Measurements from ENCODE around the gene DYNC1I1. TPM values are rescaled to one million over a fixed set of nuclear protein-coding genes. Genes with fewer than 3 reads are reported as not detected.

DYNC1I1 gene
- total and polyA plus RNA-seq, 4 donors: 0.39 to 7.6 (median 1.5) TPM

DNA sequence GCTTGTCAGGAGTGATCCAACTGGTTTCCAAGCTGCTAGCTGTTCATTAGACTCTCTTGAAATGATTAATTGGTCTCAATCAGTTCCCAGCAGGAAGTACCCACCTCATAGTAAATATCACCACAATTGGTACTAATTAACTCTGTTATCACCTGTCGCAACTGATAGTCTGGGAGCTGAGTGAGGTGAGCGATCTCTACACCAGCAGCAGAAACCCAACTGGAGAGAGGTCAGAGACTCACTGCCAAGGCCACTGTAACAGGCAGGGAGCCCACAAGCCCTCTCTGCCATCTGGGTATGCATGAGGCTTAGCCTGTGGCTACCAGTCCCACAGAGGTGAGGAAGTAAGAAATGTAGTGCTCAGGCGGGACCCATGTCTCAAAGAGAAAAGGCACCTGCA is 245.5 kb downstream of the DYNC1I1 start:
- Histone ChIP-seq H3K36me3 (ENCODE audit: control insufficient read depth in 4 of 4, insufficient read depth in 4 of 4, low read length in 4 of 4) (no peaks in the 10 kb centered on the region), H3K27ac (ENCODE audit: low read depth in 1 of 2, low read length in 1 of 2) (no peak overlapping the region), H3K4me3 (no peak overlapping the region), H3K9me3 (ENCODE audit: control insufficient read depth in 4 of 4, insufficient read depth in 3 of 4, low read length in 3 of 4) (peaks cover 0 to 2% (median 0%) of the 10 kb centered on the region in 4 donors), H3K27me3 (ENCODE audit: control insufficient read depth in 3 of 3, insufficient read depth in 3 of 3, low read length in 2 of 3) (peaks cover 0 to 5% (median 0%) of the 10 kb centered on the region in 3 donors), H3K9ac (ENCODE audit: insufficient read depth in 1 of 2, low read length in 2 of 2) (no peak overlapping the region), H3K4me1 (ENCODE audit: control insufficient read depth in 5 of 5, insufficient read depth in 5 of 5, low read length in 5 of 5) (no peaks in the 10 kb centered on the region)
- DNase-seq: no peak
- TF ChIP-seq, protein P1, sequence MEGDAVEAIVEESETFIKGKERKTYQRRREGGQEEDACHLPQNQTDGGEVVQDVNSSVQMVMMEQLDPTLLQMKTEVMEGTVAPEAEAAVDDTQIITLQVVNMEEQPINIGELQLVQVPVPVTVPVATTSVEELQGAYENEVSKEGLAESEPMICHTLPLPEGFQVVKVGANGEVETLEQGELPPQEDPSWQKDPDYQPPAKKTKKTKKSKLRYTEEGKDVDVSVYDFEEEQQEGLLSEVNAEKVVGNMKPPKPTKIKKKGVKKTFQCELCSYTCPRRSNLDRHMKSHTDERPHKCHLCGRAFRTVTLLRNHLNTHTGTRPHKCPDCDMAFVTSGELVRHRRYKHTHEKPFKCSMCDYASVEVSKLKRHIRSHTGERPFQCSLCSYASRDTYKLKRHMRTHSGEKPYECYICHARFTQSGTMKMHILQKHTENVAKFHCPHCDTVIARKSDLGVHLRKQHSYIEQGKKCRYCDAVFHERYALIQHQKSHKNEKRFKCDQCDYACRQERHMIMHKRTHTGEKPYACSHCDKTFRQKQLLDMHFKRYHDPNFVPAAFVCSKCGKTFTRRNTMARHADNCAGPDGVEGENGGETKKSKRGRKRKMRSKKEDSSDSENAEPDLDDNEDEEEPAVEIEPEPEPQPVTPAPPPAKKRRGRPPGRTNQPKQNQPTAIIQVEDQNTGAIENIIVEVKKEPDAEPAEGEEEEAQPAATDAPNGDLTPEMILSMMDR (IDR thresholded peaks at IDR 0.05; ENCODE audit: control extremely low read depth, extremely low read depth): no peak
- 85 to 95% methylated on average over 3 of the region's 3 CpGs for WGBS, 2 donors
- no peak for ATAC-seq (ENCODE audit: insufficient read depth, low FRiP score)

DNA sequence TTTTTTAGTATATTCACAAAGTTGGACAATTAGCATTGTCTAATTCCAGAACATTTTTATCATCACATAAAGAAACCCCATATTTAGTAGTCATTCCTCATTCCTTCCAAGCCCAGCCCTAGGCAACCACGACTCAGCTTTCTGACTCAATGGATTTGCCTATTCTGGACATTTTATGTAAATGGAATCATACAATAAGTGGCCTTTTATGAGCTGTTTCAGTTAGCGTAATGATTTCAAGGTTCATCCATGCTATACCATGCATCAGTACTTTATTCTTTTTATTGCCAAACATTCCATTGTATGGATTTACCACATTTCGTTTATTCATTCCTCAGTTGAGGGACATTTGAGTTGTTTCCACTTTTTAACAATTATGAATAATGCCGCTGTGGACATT is 249.2 kb downstream of the DYNC1I1 start:
- ATAC-seq (ENCODE audit: insufficient read depth, low FRiP score): no peak

DNA sequence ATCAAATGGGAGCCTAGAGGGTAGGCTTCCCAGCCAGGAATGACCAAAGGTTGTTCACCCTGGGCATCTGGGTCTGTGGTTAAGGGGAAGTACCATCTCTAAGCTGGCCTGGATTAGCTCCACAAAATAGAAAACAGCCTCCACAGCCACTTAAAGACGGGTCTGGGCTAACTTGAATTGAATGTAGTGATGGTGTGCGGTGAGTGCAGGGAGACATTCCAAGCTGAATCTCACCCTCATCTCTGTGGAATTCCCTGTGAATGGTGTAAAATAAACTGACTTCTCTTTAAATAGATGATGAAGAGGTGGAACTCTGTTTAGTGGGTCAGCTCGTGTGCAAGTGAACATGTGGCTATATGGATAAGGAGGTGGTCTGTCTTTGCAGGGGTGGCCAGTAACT is 251.0 kb downstream of the DYNC1I1 start:
- ATAC-seq (ENCODE audit: insufficient read depth, low FRiP score): no peak
- H3K9me3 ChIP-seq (ENCODE audit: control insufficient read depth in 4 of 4, insufficient read depth in 3 of 4, low read length in 3 of 4): no peaks in the 10 kb centered on the region
- TF ChIP-seq, protein P1 (IDR thresholded peaks at IDR 0.05; ENCODE audit: control extremely low read depth, extremely low read depth): no peak
- no peaks in the 10 kb centered on the region for H3K4me1 ChIP-seq (ENCODE audit: control insufficient read depth in 5 of 5, insufficient read depth in 5 of 5, low read length in 5 of 5)
- H3K9ac ChIP-seq (ENCODE audit: insufficient read depth in 1 of 2, low read length in 2 of 2): no peak overlapping the region
- no peaks in the 10 kb centered on the region for H3K36me3 ChIP-seq (ENCODE audit: control insufficient read depth in 4 of 4, insufficient read depth in 4 of 4, low read length in 4 of 4)
- DNase-seq: no peak
- H3K27ac ChIP-seq (ENCODE audit: low read depth in 1 of 2, low read length in 1 of 2): no peak overlapping the region
- 72 to 76% methylated on average over 3 of the region's 3 CpGs for WGBS, 2 donors
- no peak overlapping the region for H3K4me3 ChIP-seq
- no peaks in the 10 kb centered on the region for H3K27me3 ChIP-seq (ENCODE audit: control insufficient read depth in 3 of 3, insufficient read depth in 3 of 3, low read length in 2 of 3)

More for the DNA sequence above, 249.2 kb downstream of the DYNC1I1 start:
- no peak overlapping the region for H3K4me3 ChIP-seq
- no peaks in the 10 kb centered on the region for H3K4me1 ChIP-seq (ENCODE audit: control insufficient read depth in 5 of 5, insufficient read depth in 5 of 5, low read length in 5 of 5)
- peaks cover 0 to 2% (median 0%) of the 10 kb centered on the region in 4 donors for H3K9me3 ChIP-seq (ENCODE audit: control insufficient read depth in 4 of 4, insufficient read depth in 3 of 4, low read length in 3 of 4)
- WGBS, 2 donors: 88 to 91% methylated on average over 4 of the region's 4 CpGs
- no peak for DNase-seq
- TF ChIP-seq, protein P1 (IDR thresholded peaks at IDR 0.05; ENCODE audit: control extremely low read depth, extremely low read depth): no peak
- no peak overlapping the region for H3K9ac ChIP-seq (ENCODE audit: insufficient read depth in 1 of 2, low read length in 2 of 2)
- H3K36me3 ChIP-seq (ENCODE audit: control insufficient read depth in 4 of 4, insufficient read depth in 4 of 4, low read length in 4 of 4): no peaks in the 10 kb centered on the region
- no peak overlapping the region for H3K27ac ChIP-seq (ENCODE audit: low read depth in 1 of 2, low read length in 1 of 2)
- H3K27me3 ChIP-seq (ENCODE audit: control insufficient read depth in 3 of 3, insufficient read depth in 3 of 3, low read length in 2 of 3): no peaks in the 10 kb centered on the region

DNA sequence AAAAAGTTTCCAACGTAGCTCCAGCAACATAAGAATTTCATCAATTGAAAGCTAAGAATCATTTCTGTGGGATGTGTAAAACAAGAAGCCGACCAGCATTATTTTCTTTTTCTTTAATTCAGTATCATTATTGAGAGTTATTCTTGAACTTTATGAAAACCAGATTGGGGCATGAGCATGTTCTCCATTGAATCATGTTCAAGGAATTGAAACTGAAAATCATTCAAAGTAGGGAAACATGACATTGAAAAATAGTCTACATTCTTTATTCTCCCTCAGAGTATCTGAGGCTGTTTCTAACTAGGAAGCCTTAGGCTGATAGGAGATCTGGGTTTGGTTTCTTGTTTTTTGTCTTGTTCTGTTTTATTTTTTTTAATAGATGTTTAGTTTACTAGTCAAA is 253.7 kb downstream of the DYNC1I1 start:
- Histone ChIP-seq H3K4me1 (ENCODE audit: control insufficient read depth in 5 of 5, insufficient read depth in 5 of 5, low read length in 5 of 5) (no peaks in the 10 kb centered on the region), H3K27ac (ENCODE audit: low read depth in 1 of 2, low read length in 1 of 2) (no peak overlapping the region), H3K4me3 (no peak overlapping the region), H3K9me3 (ENCODE audit: control insufficient read depth in 4 of 4, insufficient read depth in 3 of 4, low read length in 3 of 4) (no peaks in the 10 kb centered on the region), H3K9ac (ENCODE audit: insufficient read depth in 1 of 2, low read length in 2 of 2) (no peak overlapping the region), H3K27me3 (ENCODE audit: control insufficient read depth in 3 of 3, insufficient read depth in 3 of 3, low read length in 2 of 3) (no peaks in the 10 kb centered on the region), H3K36me3 (ENCODE audit: control insufficient read depth in 4 of 4, insufficient read depth in 4 of 4, low read length in 4 of 4) (no peaks in the 10 kb centered on the region)
- 88 to 94% methylated on average over 2 of the region's 2 CpGs for WGBS, 2 donors
- DNase-seq (no peak), ATAC-seq (ENCODE audit: insufficient read depth, low FRiP score) (no peak)
- TF ChIP-seq, protein P1 (IDR thresholded peaks at IDR 0.05; ENCODE audit: control extremely low read depth, extremely low read depth): no peak
